ENCODE data around the gene TRAPPC3L.
"Not testable (repeated sequence)": the region's sequence is repeated elsewhere in the genome, so short reads cannot be mapped to it uniquely, and the experiment has no call there.

The TRAPPC3L gene

GRCh38 chr6:116508527-116508926, 37.0 kb downstream of the TRAPPC3L start:
- Histone ChIP-seq H3K27me3 (no peaks in the 10 kb centered on the region), H3K27ac (no peak overlapping the region), H3K4me3 (ENCODE audit: low read depth in 1 of 2, low read length in 1 of 2) (no peak overlapping the region), H3K36me3 (no peaks in the 10 kb centered on the region), H3K4me1 (ENCODE audit: control insufficient read depth in 1 of 2, insufficient read depth in 1 of 2, low read depth in 1 of 2, low read length in 1 of 2) (no peaks in the 10 kb centered on the region), H3K9me3 (no peaks in the 10 kb centered on the region)
- no peak for TF ChIP-seq CTCF (IDR thresholded peaks at IDR 0.05)

- no peaks in the 10 kb centered on the region for H3K27me3 ChIP-seq
- no peaks in the 10 kb centered on the region for H3K9me3 ChIP-seq
- H3K27ac ChIP-seq = no peak overlapping the region
- H3K4me1 ChIP-seq (ENCODE audit: control insufficient read depth in 1 of 2, insufficient read depth in 1 of 2, low read depth in 1 of 2, low read length in 1 of 2) = no peaks in the 10 kb centered on the region
- H3K4me3 ChIP-seq (ENCODE audit: low read depth in 1 of 2, low read length in 1 of 2) = no peak overlapping the region
- no peak for TF ChIP-seq CTCF (IDR thresholded peaks at IDR 0.05)
- no peaks in the 10 kb centered on the region for H3K36me3 ChIP-seq
These were observed 38.2 kb downstream of the TRAPPC3L start for GRCh38 chr6:116507324-116507723.

GRCh38 chr6:116500969-116501433, 44.5 kb downstream of the TRAPPC3L start:
- Histone ChIP-seq H3K9me3 (no peaks in the 10 kb centered on the region), H3K4me3 (ENCODE audit: low read depth in 1 of 2, low read length in 1 of 2) (no peak overlapping the region), H3K36me3 (no peaks in the 10 kb centered on the region), H3K27me3 (no peaks in the 10 kb centered on the region), H3K4me1 (ENCODE audit: control insufficient read depth in 1 of 2, insufficient read depth in 1 of 2, low read depth in 1 of 2, low read length in 1 of 2) (no peaks in the 10 kb centered on the region), H3K27ac (no peak overlapping the region)
- no peak for TF ChIP-seq CTCF (IDR thresholded peaks at IDR 0.05)

GRCh38 chr6:116497113-116497676, 48.3 kb downstream of the TRAPPC3L start:
- TF ChIP-seq CTCF (IDR thresholded peaks at IDR 0.05) = no peak
- no peaks in the 10 kb centered on the region for H3K9me3 ChIP-seq
- H3K36me3 ChIP-seq = no peaks in the 10 kb centered on the region
- H3K27me3 ChIP-seq = no peaks in the 10 kb centered on the region
- H3K4me1 ChIP-seq (ENCODE audit: control insufficient read depth in 1 of 2, insufficient read depth in 1 of 2, low read depth in 1 of 2, low read length in 1 of 2) = peaks cover 20 to 23% of the 10 kb centered on the region in 2 experiments
- no peak overlapping the region for H3K4me3 ChIP-seq (ENCODE audit: low read depth in 1 of 2, low read length in 1 of 2)
- no peak overlapping the region for H3K27ac ChIP-seq

- not testable (repeated sequence) for H3K4me3 ChIP-seq (ENCODE audit: low read depth in 1 of 2, low read length in 1 of 2); H3K9me3 ChIP-seq; H3K36me3 ChIP-seq; H3K27ac ChIP-seq; H3K27me3 ChIP-seq
- H3K4me1 ChIP-seq (ENCODE audit: control insufficient read depth in 1 of 2, insufficient read depth in 1 of 2, low read depth in 1 of 2, low read length in 1 of 2) = peaks cover 28 to 31% of the 10 kb centered on the region in 2 experiments
These were observed 50.3 kb downstream of the TRAPPC3L start for GRCh38 chr6:116495161-116495560.

- no peak for TF ChIP-seq CTCF (IDR thresholded peaks at IDR 0.05)
- Histone ChIP-seq H3K36me3 (no peaks in the 10 kb centered on the region), H3K27ac (peak overlapping the region; percentile 79), H3K27me3 (no peaks in the 10 kb centered on the region), H3K4me1 (ENCODE audit: control insufficient read depth in 1 of 2, insufficient read depth in 1 of 2, low read depth in 1 of 2, low read length in 1 of 2) (peaks cover 28 to 31% of the 10 kb centered on the region in 2 experiments), H3K4me3 (ENCODE audit: low read depth in 1 of 2, low read length in 1 of 2) (peak overlapping the region in 1 of 2 experiments; percentile 8), H3K9me3 (no peaks in the 10 kb centered on the region)
These were observed 53.0 kb downstream of the TRAPPC3L start for GRCh38 chr6:116492331-116493067.
